HEK293T (cell line): ENCODE data around the gene ARTN.

Source experiments
- ARNT ChIP-seq: fragments of 450-650 bp; IDR thresholded peaks from 2 replicates; pipeline ENCODE4 v1.6.1; 2017; ENCODE audit warnings: mild to moderate bottlenecking
- BHLHE40 ChIP-seq: fragments of 450-650 bp; IDR thresholded peaks from 2 replicates; pipeline ENCODE4 v1.6.1; 2016; ENCODE audit warnings: mild to moderate bottlenecking, moderate library complexity, borderline replicate concordance
- ELF4 ChIP-seq: fragments of 450-650 bp; IDR thresholded peaks from 2 replicates; pipeline ENCODE4 v1.6.1; 2017; ENCODE audit warnings: antibody characterized with exemption
- FOXA1 ChIP-seq: fragments of 450-650 bp; IDR thresholded peaks from 2 replicates; pipeline ENCODE4 v1.6.1; 2016; ENCODE audit warnings: mild to moderate bottlenecking
- FOXK2 ChIP-seq: fragments of 450-650 bp; IDR thresholded peaks from 2 replicates; pipeline ENCODE4 v1.6.1; 2016; ENCODE audit warnings: mild to moderate bottlenecking
- FOXM1 ChIP-seq: fragments of 450-650 bp; IDR thresholded peaks from 2 replicates; pipeline ENCODE4 v1.6.1; 2017; ENCODE audit warnings: mild to moderate bottlenecking, borderline replicate concordance
- HDGF ChIP-seq: fragments of 450-650 bp; IDR thresholded peaks from 2 replicates; pipeline ENCODE4 v1.6.1; 2017; ENCODE audit warnings: antibody characterized with exemption, borderline replicate concordance
- LEF1 ChIP-seq: fragments of 450-650 bp; IDR thresholded peaks from 2 replicates; pipeline ENCODE4 v1.6.1; 2017; ENCODE audit warnings: mild to moderate bottlenecking, borderline replicate concordance
- NFRKB ChIP-seq: fragments of 450-650 bp; IDR thresholded peaks from 2 replicates; pipeline ENCODE4 v1.6.1; 2016; ENCODE audit warnings: mild to moderate bottlenecking, moderate library complexity
- PKNOX1 ChIP-seq: fragments of 450-650 bp; IDR thresholded peaks from 2 replicates; pipeline ENCODE4 v1.6.1; 2016
- SP1 ChIP-seq: fragments of 450-650 bp; IDR thresholded peaks from 2 replicates; pipeline ENCODE4 v1.6.1; 2017
- SUZ12 ChIP-seq: fragments of 450-650 bp; IDR thresholded peaks from 2 replicates; pipeline ENCODE4 v1.6.1; 2016; ENCODE audit warnings: mild to moderate bottlenecking
- TARDBP ChIP-seq: fragments of 450-650 bp; IDR thresholded peaks from 2 replicates; pipeline ENCODE4 v1.6.1; 2016
- ZNF384 ChIP-seq: fragments of 450-650 bp; IDR thresholded peaks from 2 replicates; pipeline ENCODE4 v1.6.1; 2016

GRCh38 chr1:43963890-43964289 is 30.3 kb downstream of the ARTN start:
- TF ChIP-seq LEF1 (no peak), ZNF384 (no peak), FOXM1 (no peak), SP1 (no peak), BHLHE40 (no peak), TARDBP (no peak), ELF4 (no peak), NFRKB (no peak), HDGF (no peak), PKNOX1 (no peak), FOXA1 (no peak), FOXK2 (no peak), SUZ12 (no peak), ARNT (no peak)
